ENCODE results near the gene CRIM1.

Gene CRIM1

DNA sequence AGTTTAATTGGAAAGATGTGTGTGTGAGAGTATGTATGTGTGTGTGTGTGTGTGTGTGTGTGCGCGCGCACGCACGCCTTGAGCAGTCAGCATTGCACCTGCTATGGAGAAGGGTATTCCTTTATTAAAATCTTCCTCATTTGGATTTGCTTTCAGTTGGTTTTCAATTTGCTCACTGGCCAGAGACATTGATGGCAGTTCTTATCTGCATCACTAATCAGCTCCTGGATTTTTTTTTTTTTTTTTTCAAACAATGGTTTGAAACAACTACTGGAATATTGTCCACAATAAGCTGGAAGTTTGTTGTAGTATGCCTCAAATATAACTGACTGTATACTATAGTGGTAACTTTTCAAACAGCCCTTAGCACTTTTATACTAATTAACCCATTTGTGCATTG, 194.4 kb downstream of the CRIM1 start:
- DNase-seq (ENCODE audit: low read depth in 2 of 2), result no peak

DNA sequence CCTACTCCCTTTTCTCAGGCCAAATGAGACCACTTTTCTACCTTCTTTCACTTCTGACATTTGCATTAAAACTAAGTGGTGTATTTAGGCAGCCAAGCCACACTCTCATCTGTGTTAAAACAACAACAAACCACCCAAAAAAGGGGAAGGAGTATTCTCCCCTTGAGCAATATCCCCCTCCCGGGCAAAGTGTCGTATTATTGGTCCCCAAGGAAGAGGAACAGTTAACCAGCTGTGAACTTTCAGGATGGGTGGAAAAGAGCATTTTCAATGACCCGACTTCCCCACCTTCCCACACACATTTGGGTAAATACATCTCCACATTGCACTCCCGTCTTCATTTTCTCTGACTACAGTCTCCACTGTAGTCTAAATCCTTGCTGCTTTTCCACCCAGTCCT, 198.1 kb downstream of the CRIM1 start:
- no peak for DNase-seq (ENCODE audit: low read depth in 2 of 2)

DNA sequence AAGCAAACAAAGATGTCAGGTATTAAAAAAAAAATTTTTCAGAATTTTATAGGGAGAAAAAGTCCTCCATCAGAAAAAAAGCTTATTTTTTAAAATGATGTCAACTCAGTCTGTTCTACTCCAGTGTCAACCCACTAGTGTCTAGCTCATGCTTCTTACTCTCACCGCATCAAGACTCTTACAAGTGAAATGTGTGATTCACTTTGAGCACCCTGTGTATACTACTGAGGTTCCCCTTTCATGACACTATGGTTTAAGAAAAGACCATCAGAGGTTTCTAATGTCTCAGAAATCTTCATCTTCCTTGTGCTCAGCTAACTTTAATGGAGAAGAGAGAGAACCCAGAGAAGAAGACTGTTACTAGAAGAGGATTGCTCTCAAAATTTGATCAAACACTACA, 199.0 kb downstream of the CRIM1 start:
- DNase-seq (ENCODE audit: low read depth in 2 of 2), result no peak

DNA sequence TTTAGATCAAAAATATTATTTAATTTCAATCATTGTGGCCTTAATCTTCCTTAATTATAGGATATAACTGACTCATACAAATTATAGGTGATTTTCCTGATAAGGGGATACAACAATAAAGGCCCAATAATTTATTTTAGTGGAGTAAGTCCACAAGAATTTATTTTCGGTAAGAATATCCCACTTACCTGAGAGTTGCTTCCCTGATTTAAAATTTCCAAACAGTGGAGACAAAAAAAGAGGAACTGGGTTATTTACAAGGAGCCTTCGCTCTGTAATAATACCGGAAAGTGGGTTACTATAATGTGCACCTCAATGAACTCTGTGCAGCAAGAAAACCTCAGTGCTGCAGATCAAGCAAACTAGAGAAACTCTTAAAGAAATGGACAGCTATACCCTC, 200.2 kb downstream of the CRIM1 start:
- no peak for DNase-seq (ENCODE audit: low read depth in 2 of 2)

DNA sequence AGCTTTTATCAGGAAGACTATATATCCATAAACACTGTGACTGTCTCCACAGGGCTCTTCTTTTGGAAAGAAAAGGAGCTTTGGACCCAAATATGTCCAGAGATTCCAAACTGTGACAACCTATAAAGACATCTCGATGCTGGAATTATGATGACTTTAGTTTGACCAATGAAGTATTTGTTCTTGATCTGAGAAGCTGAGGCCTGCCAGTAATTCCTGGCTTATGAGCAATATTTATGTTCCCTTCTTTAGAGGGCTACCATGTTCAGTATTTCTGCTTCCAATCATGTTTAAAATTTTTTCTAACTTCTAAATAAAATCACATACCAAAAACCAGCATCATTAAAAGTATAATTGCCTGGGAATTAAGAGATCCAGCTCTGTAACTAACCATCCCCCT, 201.3 kb downstream of the CRIM1 start:
- no peak for DNase-seq (ENCODE audit: low read depth in 2 of 2)

DNA sequence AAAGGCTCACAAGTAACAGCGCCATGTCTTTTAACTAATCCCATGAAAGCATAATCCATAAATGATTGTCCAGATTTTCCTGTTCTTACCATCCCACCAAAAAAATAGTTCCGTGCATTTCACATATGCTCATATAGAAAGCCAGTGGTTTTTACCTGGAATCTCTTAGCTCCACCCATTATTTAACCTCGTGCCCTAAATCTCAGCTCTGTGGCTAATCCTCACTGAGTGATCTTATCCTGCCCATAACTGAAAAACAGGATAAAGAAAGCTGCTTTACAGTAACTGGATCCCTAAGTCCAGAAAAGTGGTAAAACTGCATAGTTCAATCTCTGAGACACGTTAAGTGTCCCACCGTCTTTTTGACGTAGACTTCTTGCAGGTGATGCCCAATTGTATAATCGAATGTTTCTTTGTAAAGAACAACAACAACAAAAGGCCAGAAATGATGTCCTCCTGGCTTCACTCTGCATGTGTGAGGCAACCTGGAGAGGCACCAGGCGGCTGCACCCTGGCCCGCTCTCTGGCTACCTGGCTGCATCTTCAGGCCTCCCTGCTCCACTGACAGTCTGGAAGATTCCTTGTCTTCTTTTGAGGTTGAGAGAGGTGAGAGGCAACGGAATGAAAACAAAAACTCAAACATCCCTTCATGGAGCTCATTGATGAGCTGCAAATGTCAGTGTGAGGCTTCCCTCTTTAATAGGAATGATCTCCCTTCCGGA, 203.8 kb downstream of the CRIM1 start:
- DNase-seq (ENCODE audit: low read depth in 2 of 2), result no peak

DNA sequence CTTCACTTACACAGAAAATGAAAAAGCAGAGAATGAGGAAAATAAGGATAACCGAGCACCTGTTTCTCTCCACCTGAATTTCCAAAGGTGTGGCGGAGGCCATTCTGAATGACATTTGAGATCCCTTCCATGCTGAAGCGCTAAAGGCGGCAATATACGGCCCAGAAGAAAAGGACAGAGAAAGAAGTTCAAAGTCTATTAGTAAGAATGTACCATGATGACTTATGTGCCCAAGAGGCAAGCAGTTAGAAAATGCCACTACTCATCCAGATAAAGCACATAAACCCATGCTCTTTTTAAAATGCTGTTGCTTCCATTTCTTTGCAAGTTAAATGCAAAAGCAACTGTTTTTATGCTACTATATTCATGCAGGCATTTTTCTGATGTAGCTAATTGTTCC, 205.1 kb downstream of the CRIM1 start:
- no peak for DNase-seq (ENCODE audit: low read depth in 2 of 2)

DNA sequence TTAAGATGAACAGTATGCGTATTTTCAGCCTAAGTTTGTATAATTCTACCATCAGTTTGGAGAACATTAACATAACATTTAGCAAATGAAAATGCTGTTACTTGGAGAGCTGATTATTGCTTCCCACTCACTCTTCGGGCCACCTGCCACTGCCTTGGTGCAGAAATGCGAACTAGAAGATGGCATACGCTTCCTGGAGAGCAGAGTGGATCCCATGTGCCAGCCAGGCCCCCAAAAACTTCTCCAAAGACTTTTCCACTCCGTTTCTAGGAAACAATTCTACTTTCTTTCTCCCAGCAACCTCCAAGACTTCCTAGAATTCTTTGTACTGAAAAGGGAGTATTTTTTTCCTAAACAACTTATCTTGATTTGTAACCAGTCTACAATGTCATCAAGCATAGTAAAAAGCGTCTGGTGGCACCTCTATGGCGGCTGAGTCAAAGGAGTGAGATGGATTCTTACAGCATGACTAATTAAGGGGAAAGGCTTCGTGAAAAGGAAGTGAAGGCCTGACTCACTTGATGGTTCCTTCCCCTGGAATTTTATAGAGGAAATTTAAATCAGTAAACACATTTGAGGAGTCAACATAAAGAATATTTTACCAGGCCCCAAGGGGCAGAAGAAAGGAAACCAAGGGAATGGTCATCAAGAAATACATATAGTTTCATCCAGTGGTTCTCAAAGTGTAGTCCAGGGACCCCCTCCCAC, 205.8 kb downstream of the CRIM1 start:
- no peak for DNase-seq (ENCODE audit: low read depth in 2 of 2)

DNA sequence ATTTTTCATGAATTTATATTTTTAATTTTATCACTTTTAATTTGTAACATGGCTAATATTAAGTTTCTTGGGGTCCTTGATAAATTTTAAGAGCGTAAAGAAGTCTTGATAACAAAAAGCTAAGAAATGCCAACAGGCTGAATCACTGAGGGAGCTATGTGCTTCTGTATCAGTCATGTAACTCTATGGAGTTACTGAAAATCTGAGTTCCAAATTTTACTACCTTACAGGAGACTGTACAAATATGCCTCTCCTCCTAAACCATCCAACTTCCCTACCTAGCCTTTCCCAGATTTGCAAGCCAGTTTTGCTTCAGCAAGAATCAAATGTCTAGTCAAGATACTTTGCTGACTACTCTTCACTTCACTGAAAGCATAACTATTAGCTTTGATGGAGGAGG, 206.7 kb downstream of the CRIM1 start:
- DNase-seq (ENCODE audit: low read depth in 2 of 2), result no peak

DNA sequence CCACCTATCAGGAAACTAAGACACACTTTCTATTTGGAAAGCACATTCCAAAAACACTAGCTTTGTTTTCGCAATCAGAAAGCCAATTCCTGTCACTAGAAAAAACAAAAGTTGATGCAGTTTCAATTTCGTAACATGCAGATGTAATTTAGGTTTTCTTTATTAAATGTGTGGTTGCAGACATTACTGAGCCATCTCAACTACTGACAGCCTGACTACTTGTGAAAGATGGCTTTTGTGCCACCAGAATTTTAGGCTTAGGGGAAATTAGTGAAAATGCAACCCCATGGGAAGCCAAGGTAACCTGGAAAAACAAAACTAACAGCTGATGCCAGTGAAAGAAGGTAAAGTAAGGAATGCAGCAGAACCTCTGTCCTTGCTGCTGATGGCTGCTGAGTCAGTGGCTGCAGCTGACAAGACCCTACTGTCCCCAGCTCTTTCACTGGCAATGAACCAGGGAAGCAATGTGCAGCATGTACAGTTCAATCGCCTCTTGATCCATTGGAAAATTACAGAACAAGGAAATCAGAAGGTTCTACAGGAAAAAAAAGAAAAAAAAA, 207.5 kb downstream of the CRIM1 start:
- DNase-seq (ENCODE audit: low read depth in 2 of 2), result no peak

DNA sequence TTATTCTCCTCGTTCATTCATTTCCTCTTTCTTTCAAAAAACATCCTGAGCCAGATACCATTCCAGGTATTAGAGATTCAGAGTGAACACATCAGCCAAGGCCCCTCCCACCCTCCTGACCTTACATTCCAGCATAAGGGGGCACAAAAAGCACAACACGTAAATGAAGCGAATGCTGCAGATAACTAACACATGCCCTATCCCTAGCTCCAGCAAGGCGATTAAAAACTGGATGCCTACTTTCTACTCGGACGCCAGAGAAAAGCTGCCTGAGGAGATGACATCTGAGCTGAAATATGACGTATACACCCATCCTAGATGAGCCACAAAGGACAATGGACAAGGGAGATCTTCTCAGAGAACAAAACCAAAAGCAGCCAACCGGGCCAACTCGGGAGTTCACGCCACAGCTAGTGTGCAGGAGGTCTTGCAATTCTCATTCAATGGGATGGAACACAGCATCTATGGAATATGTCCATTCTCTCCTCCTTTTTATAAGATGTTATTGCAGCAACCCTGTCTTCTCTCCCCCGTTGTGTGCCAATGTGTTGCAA, 208.9 kb downstream of the CRIM1 start:
- DNase-seq (ENCODE audit: low read depth in 2 of 2), result no peak

DNA sequence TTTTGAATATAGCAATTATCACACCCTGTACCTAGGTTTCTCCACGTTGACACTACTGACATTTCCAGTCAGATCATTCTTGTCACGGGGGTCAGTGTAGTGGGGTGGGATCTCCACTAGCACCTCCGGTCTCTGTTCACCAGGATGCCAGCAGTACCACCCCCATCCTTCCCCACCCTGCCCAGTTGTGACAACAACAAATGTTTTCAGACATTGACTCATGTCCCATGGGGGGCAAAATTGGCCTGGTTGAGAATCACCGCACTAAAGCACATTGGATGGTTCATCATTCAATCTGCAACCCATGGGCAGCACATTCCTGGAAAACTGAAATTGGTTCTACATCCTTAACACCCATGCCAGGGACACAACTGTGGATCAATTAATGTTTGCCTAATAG, 210.1 kb downstream of the CRIM1 start:
- DNase-seq (ENCODE audit: low read depth in 2 of 2), result no peak

DNA sequence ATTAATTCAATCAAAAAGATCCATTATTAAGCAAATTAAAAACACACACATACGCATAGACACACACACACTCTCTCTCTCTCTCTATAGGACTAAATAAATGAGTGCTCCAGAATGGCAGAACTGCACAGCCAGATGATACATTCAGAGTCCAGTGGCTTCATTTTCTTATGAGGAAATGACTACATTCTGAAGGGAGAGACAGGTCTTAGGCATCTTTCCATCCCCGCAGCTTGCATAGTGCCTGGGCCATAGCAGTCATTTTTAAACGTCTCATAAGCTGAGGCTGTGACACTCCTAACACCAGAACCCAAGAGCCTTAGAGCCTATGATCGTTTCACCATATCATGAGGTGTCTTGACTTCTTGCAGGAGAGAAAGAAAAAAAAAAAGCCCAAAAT, 211.3 kb downstream of the CRIM1 start:
- DNase-seq (ENCODE audit: low read depth in 2 of 2), result no peak

DNA sequence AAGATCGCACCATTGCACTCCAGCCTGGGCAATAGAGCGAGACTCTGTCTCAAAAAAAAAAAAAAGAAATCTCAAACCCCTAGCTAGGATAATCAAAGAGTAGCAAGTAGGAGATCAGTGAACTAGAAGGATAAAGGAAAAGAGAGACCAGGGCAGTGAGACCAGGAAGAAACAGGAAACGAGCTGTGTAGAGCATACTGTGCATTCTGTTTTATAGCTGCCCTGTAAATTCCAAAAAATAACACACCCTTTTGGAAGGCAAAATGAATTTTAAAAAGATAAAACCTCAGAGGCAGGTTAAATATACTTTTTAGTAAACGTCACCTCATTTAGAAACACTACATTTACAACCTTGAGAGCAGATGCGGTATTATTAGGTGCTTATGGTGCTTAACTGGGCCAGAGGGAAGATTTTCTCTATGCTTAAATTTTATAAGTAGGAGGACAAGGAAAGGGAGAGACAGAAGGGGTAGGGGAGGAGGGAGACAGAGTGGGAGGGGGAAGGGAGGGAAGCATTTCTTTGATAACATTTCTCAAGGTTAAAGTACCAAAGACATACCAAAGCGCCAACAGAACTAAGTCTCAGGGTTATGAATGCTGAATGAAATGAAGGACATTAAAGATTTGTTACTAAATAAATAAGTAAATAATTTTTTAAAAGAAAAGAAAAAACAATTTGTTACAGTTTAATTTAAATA, 212.3 kb downstream of the CRIM1 start:
- no peak for DNase-seq (ENCODE audit: low read depth in 2 of 2)

DNA sequence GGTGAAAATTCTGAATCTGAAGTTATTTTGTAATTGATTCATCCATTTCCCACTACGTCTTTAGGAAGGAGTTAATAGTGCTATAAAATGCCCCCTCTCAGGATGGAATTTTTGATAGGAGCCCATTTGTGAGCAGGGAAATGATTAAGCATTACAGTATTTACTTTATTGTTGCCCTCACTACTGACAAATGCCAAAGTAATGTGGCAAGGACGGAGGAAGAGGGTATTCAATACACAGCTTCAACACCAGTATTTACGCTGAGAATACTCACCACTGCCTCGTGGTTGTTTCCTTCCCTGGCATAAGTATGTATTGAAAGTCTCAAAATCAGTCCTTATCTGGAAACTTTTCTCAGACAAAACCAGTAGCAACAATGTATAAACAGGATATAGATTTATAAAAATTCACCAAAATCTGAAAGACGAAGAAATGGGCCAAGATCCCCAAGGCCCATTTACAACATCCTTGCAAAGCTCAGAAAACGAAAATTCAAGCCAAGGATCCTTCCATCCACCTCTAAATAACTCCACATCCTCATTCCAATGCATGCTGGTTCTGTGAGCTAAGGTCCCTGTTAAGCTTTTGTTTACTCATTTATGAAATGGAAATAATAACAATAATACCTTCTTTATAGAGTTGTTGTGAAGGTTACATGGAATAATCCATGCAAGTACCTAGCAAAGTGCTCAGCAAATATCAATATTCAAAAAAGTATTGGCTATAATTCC, 213.1 kb downstream of the CRIM1 start:
- no peak for DNase-seq (ENCODE audit: low read depth in 2 of 2)

DNA sequence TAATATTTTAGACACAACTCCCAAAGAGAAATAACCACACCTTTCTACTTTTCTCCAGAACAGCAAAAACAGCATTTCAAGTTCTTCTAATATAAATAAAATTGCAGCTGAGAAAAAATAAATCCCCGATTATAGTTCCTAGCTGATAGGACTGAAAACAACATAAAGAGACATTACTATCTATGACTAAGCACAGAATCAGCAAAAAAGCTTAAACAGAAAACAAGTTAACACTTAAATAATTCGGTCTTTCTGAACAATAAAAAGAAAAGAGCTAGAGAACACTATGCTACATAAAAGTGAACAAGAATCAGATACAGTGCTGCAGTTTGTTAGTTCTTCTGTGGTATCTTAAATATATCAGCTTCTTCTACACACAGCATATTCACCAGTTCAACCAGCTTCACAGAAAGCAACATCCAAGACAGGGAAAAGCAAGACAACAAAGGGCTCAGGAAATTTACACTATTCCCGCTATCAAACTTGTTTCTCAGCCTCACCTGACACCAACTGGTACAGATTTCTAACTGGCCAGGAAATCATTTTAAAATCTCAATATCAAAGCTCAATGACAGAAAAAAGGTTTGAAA, 213.8 kb downstream of the CRIM1 start:
- no peak for DNase-seq (ENCODE audit: low read depth in 2 of 2)

DNA sequence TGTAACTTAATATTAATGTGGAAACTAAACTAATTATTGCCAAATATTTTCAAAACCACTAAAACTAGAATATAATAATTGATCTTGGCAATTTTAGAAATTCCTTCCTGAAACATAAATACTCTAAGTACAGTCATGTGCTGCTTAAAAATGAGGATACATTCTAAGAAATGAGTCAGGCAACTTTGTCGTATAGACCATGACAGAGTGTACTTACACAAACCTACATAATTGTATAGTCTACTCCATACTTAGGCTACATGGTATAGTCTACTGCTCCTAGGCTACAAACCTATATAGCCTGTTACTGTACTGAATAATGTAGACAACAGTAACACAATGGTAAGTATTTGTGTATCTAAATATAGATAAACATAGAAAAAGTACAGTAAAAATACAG, 214.8 kb downstream of the CRIM1 start:
- no peak for DNase-seq (ENCODE audit: low read depth in 2 of 2)

DNA sequence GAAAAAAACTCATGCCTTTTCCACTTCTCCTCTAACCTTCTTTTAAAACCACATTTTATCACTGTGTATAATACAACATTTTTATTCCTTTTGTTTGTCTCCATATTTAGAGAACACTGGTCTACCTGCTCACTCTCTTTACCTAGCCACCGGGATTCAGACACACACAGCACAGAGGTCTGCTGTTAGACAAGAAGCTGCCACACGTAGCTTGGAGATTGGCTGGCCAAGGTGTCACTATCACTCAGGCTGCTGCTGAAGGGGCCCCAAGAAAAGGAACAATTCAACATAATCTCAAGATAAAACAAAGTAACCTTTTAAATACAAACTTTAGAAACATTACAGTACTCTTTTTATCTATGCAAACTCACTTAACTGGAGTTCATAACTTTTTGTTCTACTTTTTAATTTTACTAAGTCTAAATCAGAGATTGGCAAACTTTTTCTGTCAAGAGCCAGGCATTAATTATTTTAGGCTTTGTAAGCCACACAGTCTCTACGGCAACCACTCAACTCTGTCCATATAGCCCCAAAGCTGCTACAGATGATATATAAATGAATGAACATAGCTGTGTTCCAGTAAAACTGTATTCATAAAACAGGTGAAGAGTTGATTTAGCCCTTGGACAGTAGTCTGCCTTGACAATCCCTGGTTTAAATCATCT, 216.6 kb downstream of the CRIM1 start:
- DNase-seq (ENCODE audit: low read depth in 2 of 2), result no peak

DNA sequence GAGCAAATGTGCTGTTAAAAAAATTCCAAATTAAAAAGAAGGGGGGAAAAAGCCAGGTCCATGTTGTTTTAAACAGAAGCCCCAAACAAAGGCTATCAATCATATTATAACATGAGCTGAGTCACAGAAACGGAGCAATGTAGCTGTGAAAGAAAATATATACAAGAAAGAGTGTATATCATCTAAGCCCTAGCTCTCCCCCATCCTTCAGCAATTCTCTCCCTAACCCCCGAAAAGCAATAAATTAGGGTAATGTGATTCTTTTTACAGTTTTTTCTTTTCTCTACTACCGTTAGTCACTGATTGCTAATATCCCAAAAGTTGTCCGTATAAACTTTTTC, 217.1 kb downstream of the CRIM1 start:
- no peak for DNase-seq (ENCODE audit: low read depth in 2 of 2)

DNA sequence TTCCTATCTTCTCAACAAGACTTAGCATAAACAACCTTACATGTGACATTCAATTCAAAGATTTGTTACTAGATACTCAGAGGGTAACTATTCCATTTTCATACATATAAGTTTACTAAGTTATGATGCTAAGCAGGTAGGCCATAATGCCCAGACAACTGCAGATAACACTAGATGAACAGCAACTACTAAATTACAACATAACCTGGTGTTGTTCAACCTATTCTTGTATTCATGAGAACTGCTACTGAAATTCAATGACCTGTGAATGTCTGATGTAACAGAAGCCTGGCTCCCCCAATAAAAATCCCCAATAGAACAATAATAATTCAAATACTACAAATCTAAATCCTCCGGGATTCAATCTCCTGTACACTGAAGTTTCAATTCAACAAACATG, 217.6 kb downstream of the CRIM1 start:
- DNase-seq (ENCODE audit: low read depth in 2 of 2), result no peak

DNA sequence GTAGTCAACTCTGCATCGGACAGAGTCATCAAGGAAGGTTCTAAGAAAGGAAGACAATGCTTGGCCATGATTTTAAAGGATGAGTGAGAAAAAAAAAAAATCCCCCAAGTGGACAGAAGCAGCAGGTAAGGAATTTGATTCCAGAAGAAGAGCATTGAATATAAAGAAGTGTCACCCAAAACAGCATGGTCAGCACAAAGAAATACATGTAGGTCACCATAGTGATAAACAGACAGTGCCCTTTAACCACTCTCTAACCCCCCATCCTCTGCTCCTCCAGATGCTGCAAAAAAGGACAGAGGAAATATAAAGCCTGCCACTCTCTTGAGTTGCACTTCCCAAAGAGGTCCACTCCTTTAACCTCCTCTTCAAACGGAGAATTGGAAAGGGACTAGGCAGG, 219.0 kb downstream of the CRIM1 start:
- no peak for DNase-seq (ENCODE audit: low read depth in 2 of 2)

Measured in activated CD4-positive, alpha-beta T cell treated with anti-CD3 and anti-CD28 coated beads for 24 hours (primary cell).